ENCODE data around the gene MARCO.

The MARCO gene

DNA sequence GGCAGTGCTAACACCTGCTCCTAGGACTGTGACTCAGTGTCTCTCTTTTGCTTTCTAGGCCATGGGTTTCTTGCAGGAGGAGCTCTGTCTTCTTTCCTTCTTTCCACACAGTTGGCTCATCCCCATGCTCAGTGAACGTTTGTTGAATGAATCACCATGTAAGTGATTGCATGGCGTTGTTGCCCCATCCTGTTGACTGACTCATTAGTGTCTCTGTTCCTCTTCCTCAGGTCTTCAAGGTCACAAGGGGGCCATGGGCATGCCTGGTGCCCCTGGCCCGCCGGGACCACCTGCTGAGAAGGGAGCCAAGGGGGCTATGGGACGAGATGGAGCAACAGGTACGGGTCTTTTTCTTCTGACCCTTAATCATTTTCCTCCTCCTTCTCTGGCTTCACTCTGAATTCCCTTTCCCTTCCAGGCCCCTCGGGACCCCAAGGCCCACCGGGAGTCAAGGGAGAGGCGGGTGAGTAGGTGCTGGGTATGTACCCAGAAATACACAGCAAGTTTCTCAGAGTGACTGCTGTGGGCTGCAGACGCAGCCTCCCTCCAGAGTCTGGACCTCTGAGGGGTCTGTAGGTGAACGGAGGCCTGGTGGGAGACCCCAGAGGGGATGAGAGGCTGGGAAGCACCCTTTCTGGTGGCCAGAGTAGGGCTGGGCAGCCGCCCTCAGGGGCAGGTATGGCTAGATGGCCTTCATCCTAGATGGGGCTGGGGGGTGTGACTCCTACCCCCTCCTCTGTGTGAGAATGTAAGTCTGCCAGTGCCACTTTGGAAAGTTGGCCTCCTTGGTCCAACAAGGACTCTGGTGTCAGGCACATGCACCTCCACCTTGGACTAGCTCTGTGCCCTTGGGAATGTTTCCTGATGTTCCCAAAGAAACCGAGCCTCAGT is 32.4 kb downstream of the MARCO start:
- no peak for ATAC-seq
- no peak for TF ChIP-seq ESRRG (CRISPR knock-in tag; IDR thresholded peaks at IDR 0.05)
- no peak for TF ChIP-seq ZNF8 (CRISPR knock-in tag; IDR thresholded peaks at IDR 0.05)
- no peak for TF ChIP-seq TOX (CRISPR knock-in tag; IDR thresholded peaks at IDR 0.05; ENCODE audit: borderline replicate concordance)
- TF ChIP-seq OSR1 (CRISPR knock-in tag; IDR thresholded peaks at IDR 0.05), result no peak
- TF ChIP-seq RARB (CRISPR knock-in tag; IDR thresholded peaks at IDR 0.05), result no peak
- TF ChIP-seq ISL1 (CRISPR knock-in tag; IDR thresholded peaks at IDR 0.05), result no peak
- TF ChIP-seq ZNF70 (CRISPR knock-in tag; IDR thresholded peaks at IDR 0.05), result no peak
- TF ChIP-seq SNAI2 (CRISPR knock-in tag; IDR thresholded peaks at IDR 0.05), result no peak
- no peak for TF ChIP-seq TCF4 (CRISPR knock-in tag; IDR thresholded peaks at IDR 0.05; ENCODE audit: borderline replicate concordance)
- TF ChIP-seq, protein P1, sequence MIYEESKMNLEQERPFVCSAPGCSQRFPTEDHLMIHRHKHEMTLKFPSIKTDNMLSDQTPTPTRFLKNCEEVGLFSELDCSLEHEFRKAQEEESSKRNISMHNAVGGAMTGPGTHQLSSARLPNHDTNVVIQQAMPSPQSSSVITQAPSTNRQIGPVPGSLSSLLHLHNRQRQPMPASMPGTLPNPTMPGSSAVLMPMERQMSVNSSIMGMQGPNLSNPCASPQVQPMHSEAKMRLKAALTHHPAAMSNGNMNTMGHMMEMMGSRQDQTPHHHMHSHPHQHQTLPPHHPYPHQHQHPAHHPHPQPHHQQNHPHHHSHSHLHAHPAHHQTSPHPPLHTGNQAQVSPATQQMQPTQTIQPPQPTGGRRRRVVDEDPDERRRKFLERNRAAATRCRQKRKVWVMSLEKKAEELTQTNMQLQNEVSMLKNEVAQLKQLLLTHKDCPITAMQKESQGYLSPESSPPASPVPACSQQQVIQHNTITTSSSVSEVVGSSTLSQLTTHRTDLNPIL (CRISPR knock-in tag; IDR thresholded peaks at IDR 0.05; ENCODE audit: low read depth), result no peak
- TF ChIP-seq ARNTL (CRISPR knock-in tag; IDR thresholded peaks at IDR 0.05; ENCODE audit: borderline replicate concordance, low read depth), result no peak
- no peak for TF ChIP-seq ZNF565 (CRISPR knock-in tag; conservative IDR thresholded peaks at IDR 0.05; ENCODE audit: low read depth)
- no peak for TF ChIP-seq ZC3H10 (CRISPR knock-in tag; IDR thresholded peaks at IDR 0.05)
- no peak for TF ChIP-seq CSDC2 (CRISPR knock-in tag; IDR thresholded peaks at IDR 0.05)
- no peak for TF ChIP-seq ZFP3 (CRISPR knock-in tag; IDR thresholded peaks at IDR 0.05)
- no peak for TF ChIP-seq ZFP30 (CRISPR knock-in tag; IDR thresholded peaks at IDR 0.05)
- no peak for TF ChIP-seq TSHZ2 (CRISPR knock-in tag; IDR thresholded peaks at IDR 0.05)
- no peak for TF ChIP-seq PPARA (CRISPR knock-in tag; IDR thresholded peaks at IDR 0.05; ENCODE audit: borderline replicate concordance)

GRCh38 chr2:118975133-118975532 is 33.1 kb downstream of the MARCO start:
- ATAC-seq, result no peak
- TF ChIP-seq ISL1 (CRISPR knock-in tag; IDR thresholded peaks at IDR 0.05), result no peak
- no peak for TF ChIP-seq PATZ1 (CRISPR knock-in tag; IDR thresholded peaks at IDR 0.05; ENCODE audit: borderline replicate concordance)
- TF ChIP-seq PPARA (CRISPR knock-in tag; IDR thresholded peaks at IDR 0.05; ENCODE audit: borderline replicate concordance), result no peak
- TF ChIP-seq TCF4 (CRISPR knock-in tag; IDR thresholded peaks at IDR 0.05; ENCODE audit: borderline replicate concordance), result no peak
- TF ChIP-seq OSR1 (CRISPR knock-in tag; IDR thresholded peaks at IDR 0.05), result no peak
- no peak for TF ChIP-seq ZFP30 (CRISPR knock-in tag; IDR thresholded peaks at IDR 0.05)
- TF ChIP-seq TSHZ2 (CRISPR knock-in tag; IDR thresholded peaks at IDR 0.05), result no peak
- TF ChIP-seq SNAI2 (CRISPR knock-in tag; IDR thresholded peaks at IDR 0.05), result no peak
- TF ChIP-seq ESRRG (CRISPR knock-in tag; IDR thresholded peaks at IDR 0.05), result no peak
- TF ChIP-seq ZFP3 (CRISPR knock-in tag; IDR thresholded peaks at IDR 0.05), result no peak
- no peak for TF ChIP-seq ZNF70 (CRISPR knock-in tag; IDR thresholded peaks at IDR 0.05)
- no peak for TF ChIP-seq CSRNP3 (CRISPR knock-in tag; IDR thresholded peaks at IDR 0.05)
- no peak for TF ChIP-seq ARNTL (CRISPR knock-in tag; IDR thresholded peaks at IDR 0.05; ENCODE audit: borderline replicate concordance, low read depth)
- TF ChIP-seq, protein P1 (CRISPR knock-in tag; IDR thresholded peaks at IDR 0.05; ENCODE audit: low read depth), result no peak
- TF ChIP-seq BACH2 (CRISPR knock-in tag; IDR thresholded peaks at IDR 0.05; ENCODE audit: borderline replicate concordance), result no peak
- no peak for TF ChIP-seq ZNF565 (CRISPR knock-in tag; conservative IDR thresholded peaks at IDR 0.05; ENCODE audit: low read depth)
- no peak for TF ChIP-seq ZNF8 (CRISPR knock-in tag; IDR thresholded peaks at IDR 0.05)
- no peak for TF ChIP-seq ZC3H10 (CRISPR knock-in tag; IDR thresholded peaks at IDR 0.05)
- TF ChIP-seq RARB (CRISPR knock-in tag; IDR thresholded peaks at IDR 0.05), result no peak
- TF ChIP-seq, protein P2, sequence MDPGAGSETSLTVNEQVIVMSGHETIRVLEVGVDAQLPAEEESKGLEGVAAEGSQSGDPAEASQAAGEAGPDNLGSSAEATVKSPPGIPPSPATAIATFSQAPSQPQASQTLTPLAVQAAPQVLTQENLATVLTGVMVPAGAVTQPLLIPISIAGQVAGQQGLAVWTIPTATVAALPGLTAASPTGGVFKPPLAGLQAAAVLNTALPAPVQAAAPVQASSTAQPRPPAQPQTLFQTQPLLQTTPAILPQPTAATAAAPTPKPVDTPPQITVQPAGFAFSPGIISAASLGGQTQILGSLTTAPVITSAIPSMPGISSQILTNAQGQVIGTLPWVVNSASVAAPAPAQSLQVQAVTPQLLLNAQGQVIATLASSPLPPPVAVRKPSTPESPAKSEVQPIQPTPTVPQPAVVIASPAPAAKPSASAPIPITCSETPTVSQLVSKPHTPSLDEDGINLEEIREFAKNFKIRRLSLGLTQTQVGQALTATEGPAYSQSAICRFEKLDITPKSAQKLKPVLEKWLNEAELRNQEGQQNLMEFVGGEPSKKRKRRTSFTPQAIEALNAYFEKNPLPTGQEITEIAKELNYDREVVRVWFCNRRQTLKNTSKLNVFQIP (CRISPR knock-in tag; IDR thresholded peaks at IDR 0.05; ENCODE audit: borderline replicate concordance, low read depth), result no peak

All from SK-N-SH treated with all-trans-retinoic acid at 6 μM for 48 hours (cell line).